GM20000 (cell line): ENCODE results near the gene CLEC2D.
"Not testable (repeated sequence)": the region's sequence is repeated elsewhere in the genome, so short reads cannot be mapped to it uniquely, and the experiment has no call there.

ENCODE experiments used
- DNase-seq: peaks from one replicate; pipeline ENCODE4 v3.0.0; 2012; ENCODE audit warnings: low spot score
- CTCF ChIP-seq: IDR thresholded peaks from 2 replicates; pipeline ENCODE4 v1.5.1; 2012; ENCODE audit warnings: mild to moderate bottlenecking, control low read depth; ENCODE audit errors: extremely low read depth, missing control alignments

CLEC2D gene

GRCh38 chr12:9730011-9730410 lies 60.5 kb downstream of the CLEC2D start:
- TF ChIP-seq CTCF: no peak
- no peak for DNase-seq

GRCh38 chr12:9730591-9730990 lies 61.1 kb downstream of the CLEC2D start:
- no peak for TF ChIP-seq CTCF
- no peak for DNase-seq

- DNase-seq: no peak
- no peak for TF ChIP-seq CTCF
These were observed 61.9 kb downstream of the CLEC2D start for GRCh38 chr12:9731393-9731792.

- no peak for DNase-seq
- no peak for TF ChIP-seq CTCF
These were observed 62.3 kb downstream of the CLEC2D start for GRCh38 chr12:9731797-9732196.

- no peak for TF ChIP-seq CTCF
- peak; percentile 61 for DNase-seq
These were observed 63.5 kb downstream of the CLEC2D start, which contains the start of gene CLECL1 for GRCh38 chr12:9732921-9733461. Gene CLECL1 (minus strand): TSS chr12:9733097.

GRCh38 chr12:9735601-9736000 lies 66.1 kb downstream of the CLEC2D start:
- no peak for TF ChIP-seq CTCF
- no peak for DNase-seq

GRCh38 chr12:9736936-9737705 lies 67.6 kb downstream of the CLEC2D start:
- DNase-seq: no peak
- TF ChIP-seq CTCF: no peak

GRCh38 chr12:9738905-9739304 lies 69.4 kb downstream of the CLEC2D start:
- not testable (repeated sequence) for DNase-seq

GRCh38 chr12:9739404-9740105 lies 70.0 kb downstream of the CLEC2D start:
- not testable (repeated sequence) for DNase-seq
